WERI-Rb-1 (cell line): ENCODE measurements around the gene SLC45A1.

ENCODE experiments used
- DNase-seq: peaks from one replicate; pipeline ENCODE4 v3.0.0-alpha.2; 2020
- H3K27ac ChIP-seq: fragments of 250-450 bp; sonication (Bioruptor Pico); 2 replicates; pipeline ENCODE4 v1.5.1; 2020; ENCODE audit warnings: mild to moderate bottlenecking, moderate library complexity
- H3K27me3 ChIP-seq: fragments of 250-450 bp; sonication (Bioruptor Pico); 2 replicates; pipeline ENCODE4 v1.5.1; 2021; ENCODE audit warnings: mild to moderate bottlenecking, low read depth, moderate library complexity; ENCODE audit not compliant: insufficient read depth, severe bottlenecking
- H3K36me3 ChIP-seq: fragments of 250-450 bp; sonication (Bioruptor Pico); 2 replicates; pipeline ENCODE4 v1.5.1; 2020; ENCODE audit warnings: mild to moderate bottlenecking, moderate library complexity
- H3K4me3 ChIP-seq: 2 replicates; pipeline ENCODE4 v1.5.1; 2011; ENCODE audit warnings: low read depth, mild to moderate bottlenecking, control low read depth, low read length
- H3K9me3 ChIP-seq: fragments of 250-450 bp; sonication (Bioruptor Pico); 2 replicates; pipeline ENCODE4 v1.5.1; 2021; ENCODE audit warnings: mild to moderate bottlenecking, moderate library complexity; ENCODE audit not compliant: severe bottlenecking
- CTCF ChIP-seq: IDR thresholded peaks from 2 replicates; pipeline ENCODE4 v1.5.1; 2011; ENCODE audit warnings: low read depth, mild to moderate bottlenecking, control low read depth, inconsistent platforms, low read length

SLC45A1 gene

GRCh38 chr1:8345621-8346415 lies 27.9 kb downstream of the SLC45A1 start:
- Histone ChIP-seq H3K36me3 (no peaks in the 10 kb centered on the region), H3K27me3 (no peaks in the 10 kb centered on the region), H3K27ac (no peak overlapping the region), H3K4me3 (no peak overlapping the region), H3K9me3 (no peaks in the 10 kb centered on the region)
- no peak for DNase-seq
- no peak for TF ChIP-seq CTCF

DNA sequence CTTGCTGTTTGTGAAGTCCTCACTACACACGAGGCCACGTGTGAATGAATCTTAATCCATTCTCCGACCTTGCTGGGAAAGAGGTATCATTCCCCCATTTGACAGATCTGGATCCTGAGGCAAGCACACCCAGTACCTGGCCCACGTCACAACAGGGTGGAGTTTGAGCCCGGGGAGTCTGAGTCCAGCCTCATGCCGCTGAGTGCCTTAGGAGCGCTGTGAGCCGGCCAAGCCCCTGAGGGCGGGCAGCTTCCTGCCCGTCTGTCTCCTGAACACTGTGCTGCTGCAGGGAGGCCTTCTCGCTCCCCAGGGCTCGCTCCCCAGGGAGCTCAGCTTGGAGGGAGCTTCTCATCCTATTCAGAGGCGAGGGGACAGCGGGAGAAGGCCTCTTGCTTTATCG lies 29.7 kb downstream of the SLC45A1 start:
- no peaks in the 10 kb centered on the region for H3K27me3 ChIP-seq
- peaks cover 13% of the 10 kb centered on the region for H3K36me3 ChIP-seq
- no peak for TF ChIP-seq CTCF
- no peak overlapping the region for H3K4me3 ChIP-seq
- no peak for DNase-seq
- H3K9me3 ChIP-seq, result no peaks in the 10 kb centered on the region
- H3K27ac ChIP-seq, result no peak overlapping the region

DNA sequence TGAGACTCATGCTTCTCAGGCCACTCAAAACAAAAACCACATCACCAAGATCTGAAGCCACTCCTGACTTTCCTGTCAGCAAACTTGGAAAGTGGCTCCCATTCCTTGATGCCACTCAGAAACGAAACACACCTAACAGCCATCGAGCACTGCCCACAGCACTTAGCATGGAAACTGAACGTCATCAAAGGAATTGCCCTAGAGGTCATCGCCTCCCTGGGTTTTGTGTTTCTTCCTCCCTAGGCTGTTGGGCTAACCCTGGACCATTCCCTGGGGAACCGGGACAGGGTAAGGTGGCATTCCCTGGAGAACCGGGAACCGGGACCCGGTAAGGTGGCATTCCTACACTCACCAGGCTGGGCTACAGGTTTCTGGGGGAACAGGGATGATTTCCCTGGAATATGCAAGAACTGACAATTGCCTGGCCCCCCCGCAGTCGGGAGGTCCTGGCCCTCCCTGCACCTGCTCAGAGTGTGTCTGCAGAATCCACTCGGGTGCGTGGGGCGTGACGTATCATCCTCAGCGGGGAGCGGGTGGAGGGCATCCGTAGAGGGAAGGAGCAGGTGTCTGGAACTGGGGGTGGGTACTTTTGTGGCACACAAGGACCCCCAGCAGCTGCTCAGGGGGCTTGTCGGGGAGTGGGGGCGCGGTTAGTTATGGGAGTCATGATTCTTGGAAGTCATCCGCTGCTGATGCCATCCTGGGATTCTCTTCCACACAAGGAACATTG lies 30.3 kb downstream of the SLC45A1 start:
- Histone ChIP-seq H3K4me3 (no peak overlapping the region), H3K36me3 (peaks cover 19% of the 10 kb centered on the region), H3K27me3 (no peaks in the 10 kb centered on the region), H3K9me3 (no peaks in the 10 kb centered on the region), H3K27ac (no peak overlapping the region)
- no peak for TF ChIP-seq CTCF
- DNase-seq, result no peak

DNA sequence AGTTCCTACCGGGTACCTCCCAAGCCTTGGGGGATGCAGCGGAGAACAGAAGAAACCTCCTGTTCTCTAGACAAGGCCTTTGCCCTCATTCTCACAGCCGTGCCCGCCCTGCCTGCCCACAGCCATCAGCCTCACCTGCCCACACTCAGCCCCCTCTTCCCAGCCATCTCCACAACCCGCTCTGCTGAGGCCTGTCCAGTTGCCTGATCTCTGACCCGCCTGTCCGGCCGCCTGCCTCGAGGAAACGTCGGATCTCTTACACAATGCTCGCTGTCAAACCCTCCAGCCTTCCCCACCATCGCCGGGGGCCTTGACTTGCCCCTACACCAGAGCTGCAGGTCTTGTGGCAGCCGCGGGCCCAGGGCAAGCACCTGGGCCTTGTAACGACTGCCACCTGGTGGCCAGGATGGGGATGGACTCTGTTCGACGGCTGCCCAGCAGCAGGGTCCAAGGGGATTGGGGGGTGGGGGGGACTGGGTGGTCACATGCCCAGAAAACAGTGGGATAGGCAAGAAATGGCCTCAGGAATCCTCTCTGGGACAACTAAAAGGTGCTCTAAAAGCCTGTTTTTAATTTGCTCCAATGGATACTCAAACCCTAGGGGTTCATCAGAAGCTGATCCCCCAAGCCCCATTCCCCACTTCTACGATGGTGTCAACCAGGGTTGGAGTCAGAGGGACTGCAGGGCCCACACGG lies 31.0 kb downstream of the SLC45A1 start:
- DNase-seq, result peak; percentile 75
- Histone ChIP-seq H3K27ac (no peak overlapping the region), H3K4me3 (no peak overlapping the region), H3K27me3 (no peaks in the 10 kb centered on the region), H3K36me3 (peaks cover 26% of the 10 kb centered on the region), H3K9me3 (no peaks in the 10 kb centered on the region)
- TF ChIP-seq CTCF, result peak; percentile 83

DNA sequence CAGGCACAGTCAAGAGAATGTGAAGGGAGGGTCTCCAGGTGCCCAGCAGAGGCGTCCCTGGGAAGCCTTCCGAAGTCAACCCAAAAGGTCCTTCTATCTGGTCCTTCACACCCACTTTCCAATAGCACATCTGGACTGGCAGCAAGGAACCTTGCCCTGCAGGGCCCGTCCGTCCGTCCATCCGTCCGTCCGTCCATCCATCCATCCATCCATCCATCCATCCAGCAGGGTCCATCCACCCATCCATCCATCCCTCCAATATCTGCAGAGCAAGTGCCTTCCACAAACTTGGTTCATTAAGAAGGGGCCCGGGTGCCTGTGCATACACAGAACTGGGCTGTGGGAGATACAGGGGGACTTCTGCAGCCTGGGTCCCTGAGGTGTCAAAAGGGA lies 31.6 kb downstream of the SLC45A1 start:
- no peak for DNase-seq
- Histone ChIP-seq H3K4me3 (no peak overlapping the region), H3K9me3 (no peaks in the 10 kb centered on the region), H3K36me3 (peaks cover 32% of the 10 kb centered on the region), H3K27me3 (no peaks in the 10 kb centered on the region), H3K27ac (no peak overlapping the region)
- TF ChIP-seq CTCF, result no peak
